Neural progenitor cell (in vitro differentiated cells): ENCODE results near the gene PSPN. TPM values are rescaled to one million over a fixed set of nuclear protein-coding genes. Genes with fewer than 3 reads are reported as not detected.

Experiments
- DNase-seq: peaks from one replicate; pipeline ENCODE4 v3.0.0-alpha.2; 2016; ENCODE audit warnings: low spot score
- H2AFZ ChIP-seq: fragments of 200-600 bp; sonication (generic); replicated peaks from 2 replicates; pipeline ENCODE4 v1.6.1; 2016; ENCODE audit warnings: antibody characterized with exemption
- H3F3A ChIP-seq: fragments of 200-600 bp; sonication (generic); 2 replicates; pipeline ENCODE4 v1.6.1; 2016; ENCODE audit warnings: antibody characterized with exemption, low read depth
- H3K27ac ChIP-seq: fragments of 200-600 bp; sonication (generic); 2 replicates; pipeline ENCODE4 v1.5.1; 2016; ENCODE audit warnings: mild to moderate bottlenecking
- H3K27me3 ChIP-seq: fragments of 200-600 bp; sonication (generic); 2 replicates; pipeline ENCODE4 v1.6.1; 2016; ENCODE audit warnings: mild to moderate bottlenecking, moderate library complexity
- H3K36me3 ChIP-seq: fragments of 200-600 bp; sonication (generic); 2 replicates; pipeline ENCODE4 v1.5.1; 2016
- H3K4me1 ChIP-seq: fragments of 200-600 bp; sonication (generic); 2 replicates; pipeline ENCODE4 v1.6.1; 2016; ENCODE audit warnings: mixed run types
- H3K4me2 ChIP-seq: fragments of 200-600 bp; sonication (generic); 2 replicates; pipeline ENCODE4 v1.6.1; 2016
- H3K4me3 ChIP-seq: fragments of 200-600 bp; sonication (generic); 2 replicates; pipeline ENCODE4 v1.5.1; 2016
- H3K79me2 ChIP-seq: fragments of 200-600 bp; sonication (generic); 2 replicates; pipeline ENCODE4 v1.6.1; 2016; ENCODE audit warnings: low read depth
- H3K9ac ChIP-seq: fragments of 200-600 bp; sonication (generic); 2 replicates; pipeline ENCODE4 v1.6.1; 2016
- H3K9me3 ChIP-seq: fragments of 200-600 bp; sonication (generic); 2 replicates; pipeline ENCODE4 v1.5.1; 2016; ENCODE audit warnings: low read depth
- H4K20me1 ChIP-seq: fragments of 200-600 bp; sonication (generic); 2 replicates; pipeline ENCODE4 v1.6.1; 2016; ENCODE audit warnings: low read depth
- H3K27ac Mint-ChIP-seq: 3 replicates; pipeline ENCODE4 v1.8.0; 2021; ENCODE audit warnings: mixed read lengths
- H3K27me3 Mint-ChIP-seq: 2 replicates; pipeline ENCODE4 v1.8.0; 2022; ENCODE audit warnings: low read depth, mild to moderate bottlenecking, inconsistent platforms, moderate library complexity, mixed read lengths; ENCODE audit not compliant: insufficient read depth
- H3K36me3 Mint-ChIP-seq: 3 replicates; pipeline ENCODE4 v1.8.0; 2021; ENCODE audit warnings: mixed read lengths
- H3K4me1 Mint-ChIP-seq: 3 replicates; pipeline ENCODE4 v1.8.0; 2021; ENCODE audit warnings: mixed read lengths
- H3K4me3 Mint-ChIP-seq: 3 replicates; pipeline ENCODE4 v1.8.0; 2021; ENCODE audit warnings: mild to moderate bottlenecking, moderate library complexity, mixed read lengths
- H3K9me3 Mint-ChIP-seq: 3 replicates; pipeline ENCODE4 v1.8.0; 2020; ENCODE audit warnings: mixed read lengths
- EZH2 ChIP-seq: fragments of 200-600 bp; sonication (generic); IDR thresholded peaks from 2 replicates; pipeline ENCODE4 v1.6.1; 2017; ENCODE audit warnings: antibody characterized with exemption, mild to moderate bottlenecking, moderate library complexity
- EZH2phosphoT487 ChIP-seq: fragments of 200-600 bp; sonication (generic); IDR thresholded peaks from 2 replicates; pipeline ENCODE4 v1.6.1; 2017; ENCODE audit warnings: antibody characterized with exemption
- total RNA-seq: library from RNA; depleted of rRNA; stranded (reverse); fragments of >200 nt; gene quantifications from 2 replicates; pipeline ENCODE4 v1.2.3, GENCODE V29; 2015; ENCODE audit warnings: low replicate concordance
- TF ChIP-seq, protein P1 (sequence below): fragments of 200-600 bp; sonication (generic); IDR thresholded peaks from 2 replicates; pipeline ENCODE4 v1.5.1; 2017; ENCODE audit warnings: antibody characterized with exemption, mild to moderate bottlenecking

Gene PSPN
- total RNA-seq, 1 donor from 2014 or later: 0.92 TPM

DNA sequence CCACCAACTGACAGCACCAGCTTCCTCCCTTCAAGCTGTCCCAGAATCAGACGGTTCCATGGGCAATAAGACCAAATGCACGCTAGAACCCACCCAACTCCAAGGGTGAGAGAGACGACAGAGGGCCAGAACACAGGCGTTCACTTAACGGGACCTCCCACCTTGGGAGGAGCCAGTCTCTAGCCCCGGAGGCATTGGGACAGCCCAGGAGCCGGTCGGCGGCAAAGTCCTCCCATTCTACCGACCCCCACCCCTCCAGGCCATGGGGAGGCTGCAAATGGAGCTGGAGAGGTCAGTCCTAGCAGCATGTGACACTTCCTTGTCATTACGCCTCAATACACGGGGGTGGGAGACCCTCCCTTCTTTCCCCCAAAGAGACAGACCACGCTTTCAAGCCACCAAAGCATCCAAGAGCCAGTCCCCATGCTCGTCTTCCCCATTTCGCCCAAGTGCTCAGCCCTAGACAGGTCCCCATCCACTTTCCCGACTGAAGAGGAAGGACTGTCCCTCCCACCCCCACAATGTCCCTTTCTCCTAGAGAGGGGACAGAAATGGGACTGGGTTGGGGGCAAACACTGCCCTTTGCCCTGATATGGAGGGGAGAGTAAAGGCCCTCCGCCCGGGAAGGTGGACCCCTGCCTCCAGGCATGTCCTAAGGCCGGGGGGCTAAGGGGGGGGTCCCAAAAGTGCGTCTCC lies 47.9 kb upstream of the PSPN start:
- Histone ChIP-seq H3K36me3 (no peaks in the 10 kb centered on the region), H3K4me2 (peak overlapping the region; percentile 82), H3K4me1 (peaks cover 13% of the 10 kb centered on the region), H3K9ac (peak overlapping the region; percentile 84), H3K4me3 (peak overlapping the region; percentile 71), H3K27ac (no peak overlapping the region), H3K9me3 (no peaks in the 10 kb centered on the region), H2AFZ (no peak overlapping the region), H3K79me2 (peaks cover 56% of the 10 kb centered on the region), H3F3A (peaks cover 8% of the 10 kb centered on the region), H4K20me1 (peaks cover 55% of the 10 kb centered on the region), H3K27me3 (no peaks in the 10 kb centered on the region)
- Mint-ChIP-seq H3K36me3 (peaks cover 14% of the 10 kb centered on the region), H3K4me3 (peak overlapping the region; percentile 96), H3K27ac (peak overlapping the region; percentile 37), H3K27me3 (peaks cover 11% of the 10 kb centered on the region), H3K9me3 (no peaks in the 10 kb centered on the region), H3K4me1 (peaks cover 28% of the 10 kb centered on the region)
- DNase-seq: peak; percentile 75
- TF ChIP-seq, protein P1, sequence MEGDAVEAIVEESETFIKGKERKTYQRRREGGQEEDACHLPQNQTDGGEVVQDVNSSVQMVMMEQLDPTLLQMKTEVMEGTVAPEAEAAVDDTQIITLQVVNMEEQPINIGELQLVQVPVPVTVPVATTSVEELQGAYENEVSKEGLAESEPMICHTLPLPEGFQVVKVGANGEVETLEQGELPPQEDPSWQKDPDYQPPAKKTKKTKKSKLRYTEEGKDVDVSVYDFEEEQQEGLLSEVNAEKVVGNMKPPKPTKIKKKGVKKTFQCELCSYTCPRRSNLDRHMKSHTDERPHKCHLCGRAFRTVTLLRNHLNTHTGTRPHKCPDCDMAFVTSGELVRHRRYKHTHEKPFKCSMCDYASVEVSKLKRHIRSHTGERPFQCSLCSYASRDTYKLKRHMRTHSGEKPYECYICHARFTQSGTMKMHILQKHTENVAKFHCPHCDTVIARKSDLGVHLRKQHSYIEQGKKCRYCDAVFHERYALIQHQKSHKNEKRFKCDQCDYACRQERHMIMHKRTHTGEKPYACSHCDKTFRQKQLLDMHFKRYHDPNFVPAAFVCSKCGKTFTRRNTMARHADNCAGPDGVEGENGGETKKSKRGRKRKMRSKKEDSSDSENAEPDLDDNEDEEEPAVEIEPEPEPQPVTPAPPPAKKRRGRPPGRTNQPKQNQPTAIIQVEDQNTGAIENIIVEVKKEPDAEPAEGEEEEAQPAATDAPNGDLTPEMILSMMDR: no peak
- no peak for TF ChIP-seq EZH2

DNA sequence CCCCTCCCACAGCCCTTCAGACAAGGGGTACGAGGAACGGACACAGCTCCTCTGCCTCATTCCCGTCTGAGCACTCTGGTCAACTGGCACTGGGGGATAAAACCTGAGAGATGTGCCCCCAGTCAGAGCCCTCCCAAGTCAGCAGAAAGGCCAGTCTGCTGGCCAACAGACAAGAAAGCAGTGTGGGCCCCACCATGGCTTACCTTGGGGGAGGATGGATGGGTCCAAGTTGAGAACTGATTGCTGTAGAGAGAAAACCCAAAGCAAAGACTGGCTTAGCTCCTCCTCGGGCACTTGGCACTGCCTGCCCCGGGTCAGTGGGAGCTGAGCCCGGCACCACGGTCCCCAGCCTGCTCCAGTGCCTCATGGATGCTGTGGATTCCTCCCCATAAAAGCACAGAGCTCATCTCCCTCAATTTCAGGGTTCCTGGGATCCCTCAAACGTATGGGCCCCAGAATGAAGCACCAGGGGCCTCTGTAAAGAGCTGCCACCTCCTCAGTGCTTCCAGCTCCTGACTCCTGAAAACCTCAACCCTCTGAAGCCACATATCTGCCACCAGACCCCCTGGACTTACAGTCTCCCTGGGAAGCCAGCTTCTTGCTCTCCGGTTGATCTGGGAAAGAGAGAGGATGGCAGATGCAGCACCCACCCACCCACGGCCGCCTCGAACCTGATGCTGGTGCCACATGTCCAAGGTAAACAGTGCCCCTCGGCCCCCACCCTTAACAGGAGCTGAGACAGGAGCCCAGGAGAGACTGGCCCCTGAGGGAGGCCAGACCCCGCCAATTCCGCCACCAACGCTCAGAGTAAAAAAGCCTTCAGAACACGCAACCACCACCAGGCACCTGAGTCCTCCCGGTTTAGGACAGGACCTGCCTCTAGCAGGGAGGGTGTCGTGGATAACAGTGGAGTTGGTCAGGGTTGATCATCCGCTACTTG lies 45.6 kb upstream of the PSPN start:
- peaks cover 14% of the 10 kb centered on the region for H3K27me3 Mint-ChIP-seq
- no peaks in the 10 kb centered on the region for H3K27me3 ChIP-seq
- TF ChIP-seq EZH2phosphoT487: no peak
- TF ChIP-seq, protein P1: no peak
- no peak for TF ChIP-seq EZH2
- H3K27ac ChIP-seq: no peak overlapping the region
- H4K20me1 ChIP-seq: peaks cover 78% of the 10 kb centered on the region
- H3K9me3 ChIP-seq: no peaks in the 10 kb centered on the region
- no peak overlapping the region for H3K27ac Mint-ChIP-seq
- H3K36me3 Mint-ChIP-seq: peaks cover 16% of the 10 kb centered on the region
- H3K9ac ChIP-seq: peak overlapping the region; percentile 47
- no peak overlapping the region for H2AFZ ChIP-seq
- H3K79me2 ChIP-seq: peaks cover 74% of the 10 kb centered on the region
- peak overlapping the region; percentile 48 for H3K4me3 Mint-ChIP-seq
- H3K4me1 ChIP-seq: peaks cover 13% of the 10 kb centered on the region
- no peak for DNase-seq
- no peaks in the 10 kb centered on the region for H3K9me3 Mint-ChIP-seq
- H3K36me3 ChIP-seq: no peaks in the 10 kb centered on the region
- H3K4me3 ChIP-seq: no peak overlapping the region
- H3K4me1 Mint-ChIP-seq: peaks cover 28% of the 10 kb centered on the region
- H3F3A ChIP-seq: peaks cover 18% of the 10 kb centered on the region
- peak overlapping the region; percentile 82 for H3K4me2 ChIP-seq

DNA sequence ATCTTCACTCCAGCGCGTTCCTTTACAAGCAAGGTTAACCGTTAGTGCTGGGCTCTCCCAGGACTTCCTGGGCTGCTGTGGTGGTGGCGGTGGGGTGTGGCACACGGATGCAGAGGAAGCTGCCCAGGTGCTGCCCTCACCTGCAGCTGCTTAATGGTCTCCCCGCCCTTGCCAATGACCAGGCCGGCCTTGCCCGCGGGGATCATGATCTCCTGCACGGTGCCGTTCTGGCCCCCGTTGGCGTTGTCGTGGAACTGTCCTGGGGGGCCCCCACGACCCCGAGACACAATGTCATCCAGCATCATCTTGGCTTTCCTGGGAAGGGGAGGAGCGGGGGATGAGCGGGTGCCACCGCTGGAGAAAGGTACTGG lies 42.8 kb upstream of the PSPN start:
- H3K79me2 ChIP-seq: peaks cover 67% of the 10 kb centered on the region
- no peak overlapping the region for H2AFZ ChIP-seq
- no peak overlapping the region for H3K4me3 ChIP-seq
- TF ChIP-seq, protein P1: no peak
- TF ChIP-seq EZH2 (no peak), EZH2phosphoT487 (no peak)
- H3K27ac ChIP-seq: no peak overlapping the region
- H3K36me3 Mint-ChIP-seq: peaks cover 23% of the 10 kb centered on the region
- H4K20me1 ChIP-seq: peaks cover 98% of the 10 kb centered on the region
- DNase-seq: no peak
- H3K27ac Mint-ChIP-seq: no peak overlapping the region
- H3K4me2 ChIP-seq: no peak overlapping the region
- no peaks in the 10 kb centered on the region for H3K9me3 ChIP-seq
- H3F3A ChIP-seq: peaks cover 30% of the 10 kb centered on the region
- no peaks in the 10 kb centered on the region for H3K9me3 Mint-ChIP-seq
- H3K27me3 ChIP-seq: no peaks in the 10 kb centered on the region
- H3K4me3 Mint-ChIP-seq: no peak overlapping the region
- H3K9ac ChIP-seq: no peak overlapping the region
- no peaks in the 10 kb centered on the region for H3K36me3 ChIP-seq
- peaks cover 19% of the 10 kb centered on the region for H3K4me1 Mint-ChIP-seq
- peaks cover 13% of the 10 kb centered on the region for H3K4me1 ChIP-seq
- peaks cover 17% of the 10 kb centered on the region for H3K27me3 Mint-ChIP-seq
